DOHH2 (cell line): Measurements from ENCODE around the gene ATP6V0B.

Source experiments
- H3F3A ChIP-seq: fragments of 200-600 bp; sonication (generic), shearing (Covaris generic); 2 replicates; pipeline ENCODE4 v1.6.0; 2016; ENCODE audit warnings: antibody characterized with exemption, mild to moderate bottlenecking; ENCODE audit not compliant: control insufficient read depth, insufficient read depth
- H3K27ac ChIP-seq: fragments of 200-600 bp; sonication (generic); 2 replicates; pipeline ENCODE4 v1.5.1; 2014; ENCODE audit warnings: low read depth, mild to moderate bottlenecking, low read length, moderate library complexity
- H3K27me3 ChIP-seq: fragments of 200-600 bp; sonication (generic); 2 replicates; pipeline ENCODE4 v1.6.1; 2014; ENCODE audit warnings: mild to moderate bottlenecking, low read length, mixed read lengths; ENCODE audit not compliant: control insufficient read depth
- H3K36me3 ChIP-seq: fragments of 200-600 bp; sonication (generic); 2 replicates; pipeline ENCODE4 v1.6.1; 2014; ENCODE audit warnings: mild to moderate bottlenecking, low read length, moderate library complexity, mixed read lengths; ENCODE audit not compliant: control insufficient read depth
- H3K4me1 ChIP-seq: fragments of 200-600 bp; sonication (generic); 2 replicates; pipeline ENCODE4 v1.6.1; 2014; ENCODE audit warnings: mild to moderate bottlenecking, low read length, mixed read lengths; ENCODE audit not compliant: control insufficient read depth
- H3K4me2 ChIP-seq: fragments of 200-600 bp; sonication (generic); 2 replicates; pipeline ENCODE4 v1.6.0; 2014; ENCODE audit warnings: mild to moderate bottlenecking, low read length, moderate library complexity
- H3K4me3 ChIP-seq: fragments of 200-600 bp; sonication (generic); 2 replicates; pipeline ENCODE4 v1.5.1; 2014; ENCODE audit warnings: mild to moderate bottlenecking, low read length, mixed read lengths
- H3K79me2 ChIP-seq: fragments of 200-600 bp; sonication (generic); 2 replicates; pipeline ENCODE4 v1.6.1; 2014; ENCODE audit warnings: mild to moderate bottlenecking, low read length, mixed read lengths; ENCODE audit not compliant: control insufficient read depth
- H3K9me2 ChIP-seq: fragments of 200-600 bp; sonication (generic); replicated peaks from 2 replicates; pipeline ENCODE4 v1.6.1; 2014; ENCODE audit warnings: mild to moderate bottlenecking, low read length, mixed read lengths; ENCODE audit not compliant: control insufficient read depth
- H3K9me3 ChIP-seq: fragments of 200-600 bp; sonication (generic); 2 replicates; pipeline ENCODE4 v1.6.1; 2014; ENCODE audit warnings: antibody characterized with exemption, low read length, mixed read lengths; ENCODE audit not compliant: control insufficient read depth, insufficient read depth
- H4K20me1 ChIP-seq: fragments of 200-600 bp; sonication (generic); 2 replicates; pipeline ENCODE4 v1.6.0; 2014; ENCODE audit warnings: low read depth, mild to moderate bottlenecking, antibody characterized with exemption, low read length, moderate library complexity; ENCODE audit not compliant: control insufficient read depth, insufficient read depth
- CTCF ChIP-seq: fragments of 200-600 bp; sonication (generic); IDR thresholded peaks from one replicate; pipeline ENCODE4 v1.5.1; 2014; ENCODE audit warnings: antibody characterized with exemption, mild to moderate bottlenecking, low read depth, low read length; ENCODE audit not compliant: poor library complexity, severe bottlenecking
- EZH2phosphoT487 ChIP-seq: fragments of 200-600 bp; sonication (generic); IDR thresholded peaks from 2 replicates; pipeline ENCODE4 v1.6.1; 2017; ENCODE audit warnings: borderline replicate concordance, mild to moderate bottlenecking, antibody characterized with exemption, low read length, moderate library complexity, mixed read lengths

The ATP6V0B gene

GRCh38 chr1:43958351-43959255 is 16.2 kb upstream of the ATP6V0B start:
- Histone ChIP-seq H3F3A (no peaks in the 10 kb centered on the region), H3K27ac (no peak overlapping the region), H3K9me3 (no peaks in the 10 kb centered on the region), H3K79me2 (peaks cover 5% of the 10 kb centered on the region; the same call in 1 of the 2 replicates), H3K4me2 (no peak overlapping the region), H3K4me3 (no peak overlapping the region), H3K4me1 (no peaks in the 10 kb centered on the region), H3K9me2 (no peaks in the 10 kb centered on the region), H3K36me3 (peaks cover 29% of the 10 kb centered on the region), H4K20me1 (no peaks in the 10 kb centered on the region), H3K27me3 (no peaks in the 10 kb centered on the region)
- no peak for TF ChIP-seq CTCF
- no peak for TF ChIP-seq EZH2phosphoT487

GRCh38 chr1:43960798-43961197 is 14.0 kb upstream of the ATP6V0B start:
- peaks cover 29% of the 10 kb centered on the region for H3K36me3 ChIP-seq
- H3K9me3 ChIP-seq, result no peaks in the 10 kb centered on the region
- no peak overlapping the region for H3K4me3 ChIP-seq
- no peaks in the 10 kb centered on the region for H3K4me1 ChIP-seq
- H3K79me2 ChIP-seq, result no peaks in the 10 kb centered on the region
- no peaks in the 10 kb centered on the region for H3F3A ChIP-seq
- TF ChIP-seq CTCF, result no peak
- no peak for TF ChIP-seq EZH2phosphoT487
- no peaks in the 10 kb centered on the region for H3K27me3 ChIP-seq
- no peaks in the 10 kb centered on the region for H3K9me2 ChIP-seq
- no peak overlapping the region for H3K4me2 ChIP-seq
- H3K27ac ChIP-seq, result no peak overlapping the region
- no peaks in the 10 kb centered on the region for H4K20me1 ChIP-seq

DNA sequence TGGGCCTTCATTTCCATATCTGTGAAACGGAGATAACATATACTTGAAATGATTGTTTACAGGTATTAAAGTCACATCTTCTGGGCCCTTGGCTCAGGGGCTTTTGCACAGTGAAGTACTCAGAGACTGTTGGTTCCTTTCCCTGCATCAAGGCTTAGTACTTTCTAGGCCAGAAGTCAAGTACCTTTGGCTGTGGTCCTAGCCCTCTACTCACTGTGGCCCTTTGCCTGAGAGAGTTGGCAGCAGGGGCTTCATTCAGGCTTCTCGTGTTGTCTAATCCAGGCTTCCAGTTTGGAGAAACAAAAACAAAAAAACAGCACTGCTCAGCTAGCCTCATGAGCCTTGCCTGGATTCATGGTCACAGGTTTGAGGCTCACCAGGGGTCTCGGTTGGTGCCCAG is 13.1 kb upstream of the ATP6V0B start:
- Histone ChIP-seq H3K9me2 (no peaks in the 10 kb centered on the region), H3K27me3 (no peaks in the 10 kb centered on the region), H4K20me1 (no peaks in the 10 kb centered on the region), H3K4me2 (no peak overlapping the region), H3F3A (no peaks in the 10 kb centered on the region), H3K36me3 (peaks cover 24% of the 10 kb centered on the region), H3K79me2 (no peaks in the 10 kb centered on the region), H3K4me1 (no peaks in the 10 kb centered on the region), H3K27ac (no peak overlapping the region), H3K9me3 (no peaks in the 10 kb centered on the region), H3K4me3 (no peak overlapping the region)
- TF ChIP-seq EZH2phosphoT487 (no peak), CTCF (no peak)
